ENCODE results near the gene ZYX. TPM values are rescaled to one million over a fixed set of nuclear protein-coding genes. Genes with fewer than 3 reads are reported as not detected.
A peak's percentile ranks its signal among the peaks of the same experiment; 100 is the strongest.

The ZYX gene
- total and polyA plus RNA-seq, 2 donors (not counting 1 experiment from before 2014, with no cell fraction given) = 32.3 to 53.8 TPM

- H3K9me3 ChIP-seq (ENCODE audit: control extremely low read depth in 1 of 3, control insufficient read depth in 2 of 3, insufficient read depth in 1 of 3, low read length in 2 of 3) = no peaks in the 10 kb centered on the region
- ChIA-PET CTCF (interaction anchor here (2.0 kb wide), 2 partner anchors 8 to 745 kb away, joined by 5 to 6 read pairs; no protein-coding TSS in a partner anchor), POLR2A (interaction anchor here (0.7 to 1.2 kb wide), 3 partner anchors 95 to 202 kb away, joined by 3 to 10 read pairs (median 4); partner anchors contain the start of genes CASP2 and GSTK1)
- peaks cover 17% of the 10 kb centered on the region for H3K4me1 Mint-ChIP-seq
- 97% methylated on average over 15 of the region's 15 CpGs for WGBS (ENCODE audit: insufficient coverage)
- H3K4me3 ChIP-seq (ENCODE audit: control extremely low read depth in 1 of 5, extremely low read depth in 1 of 5, insufficient read depth in 1 of 5, low read depth in 2 of 5, low read length in 4 of 5) = peak overlapping the region in 1 of 5 experiments; percentile 31
- no peaks in the 10 kb centered on the region for H3K9me3 Mint-ChIP-seq (ENCODE audit: insufficient read depth)
- H3K4me1 ChIP-seq (ENCODE audit: control insufficient read depth in 2 of 2, insufficient read depth in 2 of 2, low read length in 2 of 2) = peaks cover 44 to 60% of the 10 kb centered on the region in 2 donors
- no peaks in the 10 kb centered on the region for H4K20me1 ChIP-seq (ENCODE audit: control insufficient read depth, insufficient read depth, low read length, poor library complexity, severe bottlenecking)
- H3K4me3 Mint-ChIP-seq = peak overlapping the region; percentile 70
- H3K27ac ChIP-seq (ENCODE audit: low read length in 2 of 2) = no peak overlapping the region
- H2AFZ ChIP-seq (ENCODE audit: insufficient read depth, low read depth, low read length, poor library complexity, severe bottlenecking) = no peak overlapping the region
- no peaks in the 10 kb centered on the region for H3K36me3 ChIP-seq (replicated peaks in 1 of 2; ENCODE audit: control extremely low read depth in 1 of 2, control insufficient read depth in 1 of 2, extremely low read depth in 1 of 2, insufficient read depth in 2 of 2, low read length in 1 of 2)
- no peaks in the 10 kb centered on the region for H3K27me3 Mint-ChIP-seq
- no peaks in the 10 kb centered on the region for H3K27me3 ChIP-seq (replicated peaks in 1 of 4; ENCODE audit: control extremely low read depth in 1 of 4, control insufficient read depth in 3 of 4, insufficient read depth in 4 of 4, low read length in 3 of 4)
- peak overlapping the region; percentile 57 for H3K27ac Mint-ChIP-seq
- no peak overlapping the region for H3K4me2 ChIP-seq (replicated peaks; ENCODE audit: low read depth, low read length, poor library complexity, severe bottlenecking)
- DNase-seq (no peak), ATAC-seq (ENCODE audit: low read depth) (no peak)
- intact Hi-C loops (cut with micrococcal nuclease) = loop anchor here (5.0 kb wide), 1 partner anchor 576 kb away; no protein-coding TSS in a partner anchor
- no peak for TF ChIP-seq CTCF (IDR thresholded peaks at IDR 0.05)
- H3K9ac ChIP-seq (ENCODE audit: low read length) = no peak overlapping the region
- peaks cover 4% of the 10 kb centered on the region for H3K79me2 ChIP-seq (ENCODE audit: control insufficient read depth, insufficient read depth, low read length)
These were observed 1.9 kb downstream of the ZYX start for GRCh38 chr7:143382791-143383641.

- TF ChIP-seq CTCF (IDR thresholded peaks at IDR 0.05) (no peak), EZH2 (IDR thresholded peaks at IDR 0.05; ENCODE audit: borderline replicate concordance, insufficient read depth, low read depth, low read length, poor library complexity, severe bottlenecking) (no peak)
- H3K36me3 ChIP-seq (replicated peaks in 1 of 2; ENCODE audit: control extremely low read depth in 1 of 2, control insufficient read depth in 1 of 2, extremely low read depth in 1 of 2, insufficient read depth in 2 of 2, low read length in 1 of 2) = peaks cover 0 to under 1% of the 10 kb centered on the region in 2 experiments
- ChIA-PET POLR2A (interaction anchor here (0.8 to 1.2 kb wide), 2 partner anchors 95 to 120 kb away, joined by 3 to 4 read pairs; partner anchors contain the start of genes CASP2 and GSTK1), CTCF (interaction anchor here (1.3 to 2.0 kb wide), 3 partner anchors 9 to 745 kb away, joined by 4 to 6 read pairs (median 5); no protein-coding TSS in a partner anchor)
- Mint-ChIP-seq H3K9me3 (ENCODE audit: insufficient read depth) (no peaks in the 10 kb centered on the region), H3K27me3 (no peaks in the 10 kb centered on the region), H3K4me1 (peaks cover 17% of the 10 kb centered on the region), H3K27ac (no peak overlapping the region), H3K4me3 (no peak overlapping the region)
- no peak overlapping the region for H3K4me2 ChIP-seq (replicated peaks; ENCODE audit: low read depth, low read length, poor library complexity, severe bottlenecking)
- no peaks in the 10 kb centered on the region for H3K27me3 ChIP-seq (replicated peaks in 1 of 4; ENCODE audit: control extremely low read depth in 1 of 4, control insufficient read depth in 3 of 4, insufficient read depth in 4 of 4, low read length in 3 of 4)
- intact Hi-C loops (cut with micrococcal nuclease) = loop anchor here (5.0 kb wide), 1 partner anchor 576 kb away; no protein-coding TSS in a partner anchor
- H3K4me1 ChIP-seq (ENCODE audit: control insufficient read depth in 2 of 2, insufficient read depth in 2 of 2, low read length in 2 of 2) = peaks cover 44 to 60% of the 10 kb centered on the region in 2 donors
- DNase-seq (no peak), ATAC-seq (ENCODE audit: low read depth) (no peak)
- H3K9me3 ChIP-seq (ENCODE audit: control extremely low read depth in 1 of 3, control insufficient read depth in 2 of 3, insufficient read depth in 1 of 3, low read length in 2 of 3) = no peaks in the 10 kb centered on the region
- no peaks in the 10 kb centered on the region for H4K20me1 ChIP-seq (ENCODE audit: control insufficient read depth, insufficient read depth, low read length, poor library complexity, severe bottlenecking)
- H3K79me2 ChIP-seq (ENCODE audit: control insufficient read depth, insufficient read depth, low read length) = peaks cover 4% of the 10 kb centered on the region
- H3K27ac ChIP-seq (ENCODE audit: low read length in 2 of 2) = no peak overlapping the region
- 100% methylated on average over 1 of the region's 1 CpG for WGBS (ENCODE audit: insufficient coverage)
- no peak overlapping the region for H3K4me3 ChIP-seq (ENCODE audit: control extremely low read depth in 1 of 5, extremely low read depth in 1 of 5, insufficient read depth in 1 of 5, low read depth in 2 of 5, low read length in 4 of 5)
- no peak overlapping the region for H2AFZ ChIP-seq (ENCODE audit: insufficient read depth, low read depth, low read length, poor library complexity, severe bottlenecking)
- H3K9ac ChIP-seq (ENCODE audit: low read length) = no peak overlapping the region
These were observed 2.5 kb downstream of the ZYX start for GRCh38 chr7:143383642-143383957.
